ENCODE results near the gene FXR2. TPM values are rescaled to one million over a fixed set of nuclear protein-coding genes. Genes with fewer than 3 reads are reported as not detected.
A peak's percentile ranks its signal among the peaks of the same experiment; 100 is the strongest.
"Not testable (repeated sequence)": the region's sequence is repeated elsewhere in the genome, so short reads cannot be mapped to it uniquely, and the experiment has no call there.

FXR2 gene
- total RNA-seq, 1 experiment from 2014 or later, result 52.0 TPM

GRCh38 chr17:7615265-7615747 is 609 bp upstream of the FXR2 start:
- DNase-seq, result no peak
- peaks cover 2% of the 10 kb centered on the region; the same call in 1 of the 2 replicates for H3K36me3 ChIP-seq (replicated peaks; ENCODE audit: control insufficient read depth, insufficient read depth, low read length)
- peak overlapping the region; percentile 33; the same call in 1 of the 2 replicates for H3K4me3 ChIP-seq (ENCODE audit: insufficient read depth, low read depth, low read length)
- H3K27me3 ChIP-seq (ENCODE audit: control insufficient read depth, insufficient read depth, low read length), result no peaks in the 10 kb centered on the region; the same call in 1 of the 2 replicates

DNA sequence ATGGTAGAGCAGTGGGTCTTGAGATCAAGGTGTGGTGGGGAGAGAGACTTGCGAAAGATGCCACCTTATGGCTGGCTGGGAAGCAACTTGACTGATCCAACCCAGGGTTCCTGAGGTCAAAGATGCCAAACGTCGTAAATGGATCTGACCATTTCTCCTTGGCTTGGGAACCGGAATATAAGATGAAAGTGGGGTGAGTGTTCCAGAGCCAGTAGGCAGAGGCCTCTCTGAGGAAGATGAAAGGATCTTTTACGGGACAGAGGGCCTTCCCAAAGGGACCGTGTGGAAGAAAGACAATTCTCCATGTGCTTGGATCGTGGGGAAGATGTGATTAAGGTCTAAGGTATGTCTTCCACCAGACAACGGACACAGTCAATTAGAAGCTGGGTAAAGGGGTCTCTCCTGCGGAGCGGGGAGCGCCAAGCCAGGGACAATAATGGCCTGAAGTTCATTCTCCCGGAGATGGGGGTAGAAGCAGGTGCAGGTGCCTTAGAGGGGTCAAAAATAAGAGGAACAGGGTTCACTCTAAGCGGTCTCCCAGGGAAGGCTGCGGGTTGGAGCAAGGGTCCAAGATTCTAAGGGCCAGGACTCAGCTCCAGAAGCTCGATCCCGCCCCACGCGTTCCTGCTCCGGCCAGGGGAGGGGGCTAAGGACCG is 800 bp downstream of the FXR2 start:
- H3K27me3 ChIP-seq (ENCODE audit: control insufficient read depth, insufficient read depth, low read length), result no peaks in the 10 kb centered on the region; the same call in 1 of the 2 replicates
- no peak for DNase-seq
- H3K4me3 ChIP-seq (ENCODE audit: insufficient read depth, low read depth, low read length), result peak overlapping the region; percentile 79
- H3K36me3 ChIP-seq (replicated peaks; ENCODE audit: control insufficient read depth, insufficient read depth, low read length), result peaks cover 2% of the 10 kb centered on the region; the same call in 1 of the 2 replicates

DNA sequence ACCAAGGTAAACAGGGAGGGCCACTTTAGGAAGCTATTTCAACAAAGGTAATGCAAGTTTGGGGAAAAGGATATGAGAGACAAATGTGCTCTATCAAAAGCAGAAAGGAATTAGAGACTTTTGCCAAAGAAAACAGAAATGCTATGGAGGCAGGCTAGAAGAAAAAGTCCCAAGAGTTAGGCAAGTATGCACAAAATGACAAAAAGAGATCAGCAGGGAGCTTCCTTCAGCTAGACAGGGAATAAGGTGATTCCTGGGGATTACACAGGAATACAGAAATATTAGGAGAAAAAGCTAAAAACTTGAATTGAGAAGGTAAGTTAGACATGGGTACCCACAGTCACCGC is 2.4 kb downstream of the FXR2 start:
- no peak overlapping the region for H3K4me3 ChIP-seq (ENCODE audit: insufficient read depth, low read depth, low read length)
- H3K36me3 ChIP-seq (replicated peaks; ENCODE audit: control insufficient read depth, insufficient read depth, low read length), result peaks cover 2% of the 10 kb centered on the region; the same call in 1 of the 2 replicates
- no peaks in the 10 kb centered on the region; the same call in 1 of the 2 replicates for H3K27me3 ChIP-seq (ENCODE audit: control insufficient read depth, insufficient read depth, low read length)
- no peak for DNase-seq

DNA sequence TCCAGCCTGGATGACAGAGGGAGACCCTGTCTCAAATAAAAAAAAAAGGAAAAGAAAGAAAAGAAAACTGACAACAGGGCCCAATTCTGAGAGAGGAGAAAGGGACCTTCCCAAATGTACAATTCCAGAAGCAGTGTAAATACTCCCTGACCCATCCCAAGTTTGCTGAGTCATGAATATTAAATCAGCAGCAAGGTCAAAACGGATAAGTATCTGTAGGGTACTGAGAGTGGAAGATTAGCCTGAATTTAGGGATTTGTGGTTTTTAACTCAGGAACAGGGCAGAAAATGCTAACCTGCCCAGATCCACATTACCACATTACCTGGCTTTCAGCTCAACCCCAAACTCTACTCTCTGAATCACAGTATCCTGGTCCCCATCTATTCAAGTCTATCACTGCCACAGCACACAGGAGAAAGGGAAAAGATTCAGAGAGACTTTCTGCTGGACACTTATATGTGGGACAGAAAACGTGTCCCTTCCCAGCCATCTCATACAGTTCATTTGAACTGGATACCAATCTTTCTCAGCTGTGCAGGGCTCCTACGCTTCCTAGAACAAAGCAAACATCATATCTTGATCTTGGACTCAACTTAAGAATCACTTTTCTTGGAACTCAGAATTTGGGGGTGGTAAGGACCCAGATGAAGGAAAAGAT is 2.9 kb downstream of the FXR2 start:
- Histone ChIP-seq H3K36me3 (replicated peaks; ENCODE audit: control insufficient read depth, insufficient read depth, low read length) (peaks cover 2% of the 10 kb centered on the region; the same call in 1 of the 2 replicates), H3K27me3 (ENCODE audit: control insufficient read depth, insufficient read depth, low read length) (no peaks in the 10 kb centered on the region; the same call in 1 of the 2 replicates), H3K4me3 (ENCODE audit: insufficient read depth, low read depth, low read length) (no peak overlapping the region)
- no peak for DNase-seq

- no peaks in the 10 kb centered on the region; the same call in 1 of the 2 replicates for H3K27me3 ChIP-seq (ENCODE audit: control insufficient read depth, insufficient read depth, low read length)
- H3K4me3 ChIP-seq (ENCODE audit: insufficient read depth, low read depth, low read length), result no peak overlapping the region
- DNase-seq, result no peak
- H3K36me3 ChIP-seq (replicated peaks; ENCODE audit: control insufficient read depth, insufficient read depth, low read length), result peaks cover 4% of the 10 kb centered on the region; the same call in 1 of the 2 replicates
Measured at GRCh38 chr17:7610641-7611040, 4.1 kb downstream of the FXR2 start.

DNA sequence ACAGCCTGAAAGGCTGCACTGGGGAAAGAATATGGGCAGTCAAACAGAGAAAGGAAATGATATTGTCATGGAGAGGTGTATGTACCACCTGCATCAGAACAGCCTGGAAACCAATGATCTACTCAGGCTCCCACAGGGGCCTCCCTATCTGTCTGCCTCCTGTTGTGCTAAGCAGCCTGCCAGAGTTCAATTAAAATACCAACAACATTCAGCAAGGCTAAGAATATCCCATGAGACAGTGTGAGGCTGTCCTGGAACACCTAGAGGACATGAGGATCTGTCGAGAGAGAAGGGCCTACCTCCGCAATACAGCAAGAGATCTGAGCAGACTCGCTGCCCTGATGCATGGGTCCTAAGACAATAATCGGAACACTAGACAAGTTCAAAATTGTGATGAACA is 8.4 kb downstream of the FXR2 start:
- no peaks in the 10 kb centered on the region for H3K27me3 ChIP-seq (ENCODE audit: control insufficient read depth, insufficient read depth, low read length)
- H3K36me3 ChIP-seq (replicated peaks; ENCODE audit: control insufficient read depth, insufficient read depth, low read length), result peaks cover 21% of the 10 kb centered on the region
- no peak overlapping the region for H3K4me3 ChIP-seq (ENCODE audit: insufficient read depth, low read depth, low read length)
- no peak for DNase-seq

DNA sequence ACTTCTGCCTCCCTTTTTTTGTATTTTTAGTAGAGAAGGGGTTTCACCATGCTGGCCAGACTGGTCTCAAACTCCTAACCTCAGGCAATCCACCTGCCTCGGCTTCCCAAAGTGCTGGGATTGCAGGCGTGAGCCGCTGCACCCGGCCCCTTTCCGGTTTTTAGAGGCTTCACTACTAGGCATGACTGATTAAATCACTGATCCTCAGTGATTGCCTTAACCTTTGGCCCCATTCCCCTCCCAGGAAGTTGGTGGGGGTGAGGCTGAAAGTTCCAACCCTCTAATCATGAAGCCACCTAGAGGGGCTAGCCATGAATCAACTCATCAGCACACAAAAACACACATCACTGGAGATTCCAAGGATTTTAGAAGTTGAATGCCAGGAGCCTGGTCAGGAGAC is 17.1 kb downstream of the FXR2 start:
- peaks cover 38% of the 10 kb centered on the region for H3K36me3 ChIP-seq (replicated peaks; ENCODE audit: control insufficient read depth, insufficient read depth, low read length)

GRCh38 chr17:7593296-7593695 is 21.4 kb downstream of the FXR2 start:
- Histone ChIP-seq H3K4me3 (ENCODE audit: insufficient read depth, low read depth, low read length) (no peak overlapping the region), H3K27me3 (ENCODE audit: control insufficient read depth, insufficient read depth, low read length) (no peaks in the 10 kb centered on the region), H3K36me3 (replicated peaks; ENCODE audit: control insufficient read depth, insufficient read depth, low read length) (peaks cover 27% of the 10 kb centered on the region)
- DNase-seq, result peak; percentile 39

More for the DNA sequence above, 17.1 kb downstream of the FXR2 start:
- not testable (repeated sequence) for H3K4me3 ChIP-seq (ENCODE audit: insufficient read depth, low read depth, low read length); H3K27me3 ChIP-seq (ENCODE audit: control insufficient read depth, insufficient read depth, low read length); DNase-seq

- Histone ChIP-seq H3K4me3 (ENCODE audit: insufficient read depth, low read depth, low read length) (no peak overlapping the region), H3K36me3 (replicated peaks; ENCODE audit: control insufficient read depth, insufficient read depth, low read length) (peaks cover 28% of the 10 kb centered on the region), H3K27me3 (ENCODE audit: control insufficient read depth, insufficient read depth, low read length) (no peaks in the 10 kb centered on the region)
- DNase-seq, result peak; percentile 29
Measured at GRCh38 chr17:7592422-7593021, 22.2 kb downstream of the FXR2 start.

DNA sequence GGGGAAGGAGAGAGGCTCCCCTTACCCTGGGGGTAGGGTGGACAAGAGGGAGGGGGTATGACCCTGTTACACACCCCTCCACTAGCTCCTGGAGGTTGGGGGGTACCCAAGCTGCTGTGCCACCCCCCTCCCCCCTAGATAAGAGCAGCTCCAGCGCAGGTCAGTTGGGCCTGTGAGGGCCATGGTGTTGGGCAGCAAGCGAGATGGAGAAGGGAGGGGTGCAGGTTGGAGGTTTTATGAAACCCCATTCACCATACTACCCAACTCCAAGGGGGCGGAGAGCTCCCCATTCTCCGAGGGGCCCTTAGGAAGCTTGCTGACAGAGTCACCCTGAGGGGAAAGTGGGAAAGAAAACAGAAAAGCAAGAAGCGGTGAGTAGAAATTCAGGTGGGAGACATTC is 23.1 kb downstream of the FXR2 start:
- Histone ChIP-seq H3K36me3 (replicated peaks; ENCODE audit: control insufficient read depth, insufficient read depth, low read length) (peaks cover 28% of the 10 kb centered on the region), H3K4me3 (ENCODE audit: insufficient read depth, low read depth, low read length) (no peak overlapping the region), H3K27me3 (ENCODE audit: control insufficient read depth, insufficient read depth, low read length) (no peaks in the 10 kb centered on the region)
- peak; percentile 30 for DNase-seq

DNA sequence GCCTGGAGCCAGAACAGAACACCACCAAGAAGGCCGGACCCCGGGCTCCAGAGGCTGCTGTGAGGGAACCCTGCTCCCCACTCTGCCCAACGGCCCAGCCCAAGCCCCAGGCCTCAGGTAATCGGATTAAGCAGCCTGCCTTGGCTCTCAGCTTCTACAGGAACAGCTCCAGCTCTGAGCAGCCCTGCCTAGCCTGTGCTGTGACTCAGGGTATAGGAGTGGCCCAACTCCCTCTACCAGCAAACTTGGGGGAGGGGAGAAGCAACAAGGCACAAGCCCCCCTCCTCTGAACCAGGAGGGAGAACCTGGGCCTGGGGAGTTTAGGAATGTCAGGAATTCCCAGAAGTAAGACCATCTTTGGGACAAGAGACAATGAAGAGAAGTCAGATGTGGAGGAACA is 24.0 kb downstream of the FXR2 start:
- Histone ChIP-seq H3K36me3 (replicated peaks; ENCODE audit: control insufficient read depth, insufficient read depth, low read length) (peaks cover 26% of the 10 kb centered on the region), H3K27me3 (ENCODE audit: control insufficient read depth, insufficient read depth, low read length) (no peaks in the 10 kb centered on the region), H3K4me3 (ENCODE audit: insufficient read depth, low read depth, low read length) (no peak overlapping the region)
- peak; percentile 86 for DNase-seq

- H3K4me3 ChIP-seq (ENCODE audit: insufficient read depth, low read depth, low read length), result peak within 1 kb of the TSS; percentile 76
- no peaks in the 10 kb centered on the region for H3K27me3 ChIP-seq (ENCODE audit: control insufficient read depth, insufficient read depth, low read length)
- H3K36me3 ChIP-seq (replicated peaks; ENCODE audit: control insufficient read depth, insufficient read depth, low read length), result peaks cover 23% of the 10 kb centered on the region
- DNase-seq, result peak; percentile 82
Measured at GRCh38 chr17:7589891-7590691, 24.6 kb downstream of the FXR2 start, which contains the start of gene SOX15. SOX15 (minus strand) TSS chr17:7590094; CDS start chr17:7589676, 418 bp downstream.

GRCh38 chr17:7589204-7589868 is 25.4 kb downstream of the FXR2 start:
- DNase-seq, result peak; percentile 96
- peak overlapping the region; percentile 76 for H3K4me3 ChIP-seq (ENCODE audit: insufficient read depth, low read depth, low read length)
- H3K36me3 ChIP-seq (replicated peaks; ENCODE audit: control insufficient read depth, insufficient read depth, low read length), result peaks cover 19% of the 10 kb centered on the region
- no peaks in the 10 kb centered on the region for H3K27me3 ChIP-seq (ENCODE audit: control insufficient read depth, insufficient read depth, low read length)

All from H7 (cell line).